GM21528 (cell line): Measurements from ENCODE around the gene NOL4L.
"Not testable (repeated sequence)": the region's sequence is repeated elsewhere in the genome, so short reads cannot be mapped to it uniquely, and the experiment has no call there.

ENCODE experiments used
- ATAC-seq: cut with Tn5 transposase; IDR thresholded peaks from one replicate; pipeline ENCODE4 v1.9.1; 2021; ENCODE audit warnings: mild to moderate bottlenecking, moderate library complexity; ENCODE audit not compliant: unreplicated experiment, low FRiP score

The NOL4L gene

DNA sequence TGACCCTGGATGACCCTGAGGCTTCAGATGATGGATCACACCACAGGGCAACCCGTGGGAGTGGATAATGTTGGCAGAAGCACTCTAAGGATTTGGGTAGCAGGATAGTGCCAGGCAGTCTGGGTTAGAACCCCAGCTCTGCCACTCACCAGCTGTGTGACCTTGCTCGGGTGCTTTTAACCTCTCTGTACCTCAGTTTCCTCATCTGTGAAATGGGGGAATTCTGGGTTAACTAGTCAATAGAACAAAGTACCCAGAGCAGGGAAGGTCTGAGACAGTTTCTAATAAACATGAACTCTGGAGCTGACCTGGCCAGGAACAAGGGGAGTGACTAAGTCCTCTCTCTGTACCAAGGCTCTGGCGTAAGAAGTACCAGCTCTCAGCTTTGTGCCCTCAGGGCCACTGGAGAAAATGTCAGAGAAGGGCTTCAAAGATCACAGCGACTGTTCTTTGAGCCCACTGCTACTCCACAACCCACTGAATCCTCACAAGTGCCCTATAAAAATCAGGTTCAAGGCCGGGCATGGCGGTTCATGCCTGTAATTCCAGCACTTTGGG is 14.7 kb upstream of the NOL4L start:
- no peak for ATAC-seq

DNA sequence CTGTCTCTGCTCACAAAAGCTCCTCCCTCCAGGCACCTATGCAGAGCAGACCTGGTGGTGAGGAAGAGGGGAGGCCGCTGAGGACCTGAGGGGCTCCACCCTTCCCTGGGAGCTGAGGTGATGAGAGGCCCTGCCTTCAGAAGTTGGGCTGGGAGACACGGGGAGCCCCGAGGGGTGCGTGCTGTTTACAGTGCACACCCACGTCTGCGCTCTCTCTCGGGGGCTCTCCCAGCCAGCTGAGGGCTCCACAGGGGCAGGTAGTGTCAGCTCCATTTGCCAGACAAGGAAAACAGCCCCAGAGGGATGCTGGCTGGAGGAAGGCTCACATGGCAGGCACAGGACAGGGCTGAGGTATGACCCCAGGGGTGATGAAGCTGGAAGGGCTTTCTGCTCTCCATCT is 13.5 kb upstream of the NOL4L start:
- ATAC-seq: no peak

DNA sequence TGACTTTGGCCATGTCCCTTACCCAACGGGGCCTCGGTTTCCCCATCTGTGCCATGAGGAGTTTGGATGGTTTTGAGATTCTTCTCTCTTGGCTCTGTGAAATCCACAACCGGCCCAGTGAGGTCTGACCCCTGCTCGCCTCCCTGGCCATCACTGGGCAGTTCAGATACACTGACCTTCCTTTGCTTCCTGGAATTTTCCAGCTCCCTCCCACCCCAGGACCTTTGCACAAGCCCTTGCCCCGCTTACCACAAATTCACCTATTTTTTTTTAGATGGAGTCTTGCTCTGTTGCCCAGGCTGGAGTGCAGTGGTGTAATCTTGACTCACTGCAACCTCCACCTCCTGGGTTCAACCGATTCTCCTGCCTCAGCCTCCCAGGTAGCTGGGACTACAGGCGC is 12.6 kb upstream of the NOL4L start:
- ATAC-seq: no peak

DNA sequence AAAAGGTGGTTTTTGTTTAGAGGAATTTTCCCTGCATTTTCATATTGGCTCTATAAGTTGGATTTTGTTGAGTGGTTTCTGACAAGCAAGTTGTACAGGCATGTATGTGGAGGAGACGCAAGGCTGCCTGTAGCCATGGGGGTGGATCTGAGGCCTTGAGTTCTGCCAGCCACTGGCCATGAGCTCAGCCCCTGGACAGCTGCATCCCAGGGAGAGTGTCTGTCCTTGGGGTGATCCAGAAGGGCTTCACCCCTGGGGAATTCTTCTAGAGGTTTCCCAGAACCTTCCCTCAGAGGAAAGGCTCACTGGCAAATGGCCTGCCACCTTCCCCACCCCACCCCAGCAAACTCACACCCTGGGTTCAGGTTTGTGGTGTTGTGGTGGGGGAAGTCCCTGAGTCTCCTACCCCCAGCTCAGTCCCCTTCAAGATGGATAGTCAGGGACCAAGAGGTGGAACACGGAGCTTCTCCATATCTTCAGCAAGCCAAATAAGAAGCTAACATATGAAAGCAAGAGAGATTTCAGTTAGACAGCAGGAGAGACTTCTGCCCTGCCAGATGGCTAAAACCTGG is 11.6 kb upstream of the NOL4L start:
- no peak for ATAC-seq

DNA sequence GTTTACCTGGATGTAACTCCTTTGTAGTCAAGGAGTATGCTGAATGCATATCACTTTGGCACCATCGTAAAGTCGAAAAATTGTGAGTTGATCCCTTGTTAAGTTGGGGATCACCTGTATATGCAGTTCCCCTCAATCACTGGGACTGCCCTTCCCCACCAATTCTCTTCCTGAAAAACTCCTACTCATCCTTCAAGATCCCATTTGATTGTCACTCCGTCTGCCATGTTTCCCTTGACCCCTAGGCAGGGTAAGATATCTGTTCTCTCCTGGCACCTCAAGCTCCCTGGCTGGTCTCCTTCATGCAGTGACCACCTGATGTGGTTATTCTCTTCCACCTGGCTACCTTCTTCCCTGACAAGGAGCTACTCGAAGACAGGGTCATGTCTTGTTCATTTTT is 10.0 kb upstream of the NOL4L start:
- no peak for ATAC-seq

DNA sequence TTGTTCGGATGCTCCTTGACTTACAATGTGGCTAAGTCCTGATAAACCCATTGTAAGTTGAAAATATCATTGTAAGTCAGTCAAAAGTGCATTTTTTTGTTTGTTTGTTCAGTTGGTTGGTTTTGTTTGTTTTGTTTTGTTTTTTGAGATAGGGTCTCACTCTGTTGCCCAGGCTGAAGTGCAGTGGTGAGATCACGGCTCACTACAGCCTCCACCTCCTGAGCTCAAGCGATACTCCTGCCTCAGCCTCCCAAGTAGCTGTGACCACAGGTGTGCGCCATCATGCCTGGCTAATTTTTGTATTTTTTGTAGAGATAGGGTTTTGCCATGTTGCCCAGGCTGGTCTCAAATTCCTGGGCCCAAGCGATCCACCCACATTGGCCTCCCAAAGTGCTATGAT is 9.5 kb upstream of the NOL4L start:
- not testable (repeated sequence) for ATAC-seq

DNA sequence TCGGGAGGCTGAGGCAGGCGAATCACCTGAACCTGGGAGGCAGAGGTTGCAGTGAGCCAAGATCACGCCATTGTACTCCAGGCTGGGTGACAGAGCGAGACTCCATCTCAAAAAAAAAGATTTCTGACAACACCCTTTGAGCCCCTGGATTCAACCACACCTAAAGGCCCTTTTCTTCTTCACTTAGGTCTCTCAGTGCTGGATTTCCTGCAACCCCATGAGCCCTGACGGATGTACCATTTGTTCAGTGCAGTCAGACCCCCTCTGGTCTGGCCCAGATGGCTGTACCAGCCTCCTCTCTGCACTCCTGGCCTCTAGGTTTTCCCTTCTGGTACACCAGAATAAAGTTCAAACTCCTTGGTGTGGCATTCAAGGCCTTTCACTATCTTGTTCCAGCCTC is 9.1 kb upstream of the NOL4L start:
- no peak for ATAC-seq

DNA sequence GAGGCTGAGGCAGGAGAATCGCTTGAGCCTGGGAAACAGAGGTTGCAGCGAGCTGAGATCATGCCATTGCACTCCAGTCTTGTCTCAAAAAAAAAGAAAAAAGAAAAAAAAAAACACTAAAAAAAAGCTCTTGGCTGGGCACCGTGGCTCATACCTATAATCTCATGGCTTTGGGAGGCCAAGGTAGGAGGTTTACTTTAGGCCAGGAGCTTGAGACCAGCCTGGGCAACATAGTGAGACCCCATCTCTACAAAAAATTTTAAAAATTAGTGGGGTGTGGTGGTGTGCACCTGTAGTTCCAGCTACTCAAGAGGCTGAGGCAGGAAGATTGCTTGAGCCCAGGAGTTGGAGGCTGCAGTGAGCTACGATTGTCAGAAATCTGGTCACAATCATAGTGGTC is 7.5 kb upstream of the NOL4L start:
- ATAC-seq: not testable (repeated sequence)

DNA sequence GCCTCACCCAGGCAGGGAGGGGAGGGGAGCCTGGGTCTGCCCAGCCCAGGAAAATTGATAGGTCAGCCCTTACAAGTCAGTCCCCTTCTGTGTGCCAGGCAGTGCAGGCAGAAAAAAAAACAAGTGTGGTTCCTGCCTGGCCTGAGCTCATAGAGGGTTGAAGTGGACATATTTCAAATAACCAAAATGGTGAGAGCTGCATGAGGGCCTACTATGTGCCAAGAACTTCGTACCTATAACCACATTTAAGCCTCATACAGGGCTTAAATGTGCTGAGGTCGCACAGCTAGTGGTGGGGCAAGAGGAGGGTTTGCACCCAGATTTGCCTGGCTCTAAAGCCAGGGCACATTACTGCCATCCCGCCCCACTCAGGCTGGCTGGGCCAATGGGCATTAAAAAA is 6.9 kb upstream of the NOL4L start:
- no peak for ATAC-seq

DNA sequence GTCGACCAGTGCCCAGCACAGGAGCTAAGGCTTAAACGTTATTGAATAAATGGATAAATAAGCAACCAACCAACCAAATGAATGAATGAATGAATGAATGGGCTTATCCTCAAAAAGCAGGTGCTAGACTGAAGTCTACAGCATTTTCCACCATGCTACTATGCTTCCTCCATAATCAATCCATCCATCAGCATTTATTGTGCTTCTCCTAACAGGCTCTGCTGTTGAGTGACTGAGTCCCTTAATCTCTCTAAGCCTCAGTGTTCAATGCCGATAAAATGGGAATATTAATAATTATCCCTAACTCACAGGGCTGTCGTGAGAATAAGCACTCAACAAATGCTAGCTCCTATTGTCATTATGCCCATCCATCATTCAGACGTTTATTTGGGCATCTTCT is 4.6 kb upstream of the NOL4L start:
- no peak for ATAC-seq

DNA sequence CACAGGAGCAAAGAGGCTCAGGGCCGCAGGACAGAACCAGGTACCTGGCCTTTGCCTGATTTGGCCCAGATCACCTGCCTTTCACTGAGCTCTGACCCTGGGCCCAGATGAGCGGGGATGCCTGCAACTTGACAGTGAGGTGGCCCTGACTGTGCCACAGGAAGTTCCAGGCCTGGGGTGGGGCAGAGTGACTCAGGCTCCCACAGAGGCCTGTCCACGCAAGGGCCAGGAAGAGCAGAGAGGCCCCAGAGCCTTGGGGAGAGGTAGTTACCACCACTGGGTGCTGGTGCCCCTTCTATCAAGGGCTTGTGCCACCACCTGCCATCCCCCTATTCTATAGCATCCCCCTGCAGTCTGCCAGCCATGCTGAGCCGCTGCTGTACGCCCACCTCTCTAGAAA is 4.1 kb upstream of the NOL4L start:
- ATAC-seq: no peak

DNA sequence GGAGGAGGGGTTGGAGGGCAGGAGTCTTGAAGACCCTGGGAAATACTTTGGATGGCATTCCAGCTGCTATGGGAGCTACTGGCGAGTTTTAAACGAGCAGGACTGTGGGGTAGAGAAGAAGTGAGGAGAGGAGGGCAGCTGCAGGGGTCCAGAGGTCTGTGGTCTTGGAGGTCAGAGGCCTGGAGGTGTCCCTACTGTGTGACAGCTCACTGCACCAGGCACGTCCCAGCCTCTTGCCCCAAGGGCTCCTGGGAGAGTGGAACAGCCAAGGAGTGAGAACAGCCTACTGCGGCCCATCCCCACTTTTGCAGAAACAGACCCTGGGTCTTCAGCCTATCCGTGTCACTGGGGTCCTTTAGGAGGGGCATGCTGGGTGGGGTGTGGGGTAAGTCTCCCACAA is 2.9 kb upstream of the NOL4L start:
- ATAC-seq: no peak

DNA sequence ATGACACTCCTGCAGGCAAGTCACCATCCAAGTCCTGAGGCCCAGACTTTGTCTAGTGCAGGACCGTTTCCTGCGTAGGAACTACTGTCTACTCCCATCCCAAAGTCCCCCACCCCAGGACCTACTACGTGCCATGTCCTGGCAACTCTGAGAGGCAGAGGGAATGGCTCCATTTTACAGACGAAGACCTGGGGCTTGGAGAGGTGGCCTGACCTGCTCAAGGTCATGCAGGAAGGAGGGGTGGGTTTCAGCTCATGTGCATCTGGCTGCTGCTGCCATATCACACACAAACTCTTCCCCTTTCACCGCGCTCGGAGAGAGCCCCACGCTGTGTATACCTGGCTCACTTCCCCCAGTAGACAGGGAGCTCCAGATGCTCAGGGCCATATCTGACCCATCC is 1.2 kb upstream of the NOL4L start:
- no peak for ATAC-seq

DNA sequence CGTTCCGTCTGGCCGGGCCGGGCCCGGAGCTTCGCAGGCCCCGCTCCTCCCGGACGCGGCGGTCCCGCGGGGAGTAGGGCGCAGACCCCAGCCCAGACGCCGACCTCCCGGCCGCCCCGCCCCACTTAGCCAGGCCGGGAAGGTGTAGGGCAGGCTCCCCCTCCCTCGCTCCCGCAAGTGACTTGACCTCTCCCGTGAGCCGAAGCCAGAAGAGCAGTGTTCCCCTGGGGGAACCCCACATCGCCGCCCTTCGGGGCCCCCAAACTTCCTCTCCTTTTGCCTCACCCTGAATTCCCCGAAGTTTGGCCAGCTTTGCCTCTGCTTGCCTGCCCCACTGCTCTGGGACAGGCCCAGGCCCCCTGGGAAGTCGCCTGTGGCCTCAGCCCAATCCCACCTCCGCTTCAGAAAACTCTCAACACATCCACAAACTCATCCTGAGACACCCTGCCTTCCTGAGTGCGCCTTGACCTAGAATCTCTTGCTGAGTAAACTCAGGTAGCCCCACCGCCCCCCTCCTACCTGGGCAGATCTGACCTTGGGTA is 524 bp upstream of the NOL4L start:
- no peak for ATAC-seq

DNA sequence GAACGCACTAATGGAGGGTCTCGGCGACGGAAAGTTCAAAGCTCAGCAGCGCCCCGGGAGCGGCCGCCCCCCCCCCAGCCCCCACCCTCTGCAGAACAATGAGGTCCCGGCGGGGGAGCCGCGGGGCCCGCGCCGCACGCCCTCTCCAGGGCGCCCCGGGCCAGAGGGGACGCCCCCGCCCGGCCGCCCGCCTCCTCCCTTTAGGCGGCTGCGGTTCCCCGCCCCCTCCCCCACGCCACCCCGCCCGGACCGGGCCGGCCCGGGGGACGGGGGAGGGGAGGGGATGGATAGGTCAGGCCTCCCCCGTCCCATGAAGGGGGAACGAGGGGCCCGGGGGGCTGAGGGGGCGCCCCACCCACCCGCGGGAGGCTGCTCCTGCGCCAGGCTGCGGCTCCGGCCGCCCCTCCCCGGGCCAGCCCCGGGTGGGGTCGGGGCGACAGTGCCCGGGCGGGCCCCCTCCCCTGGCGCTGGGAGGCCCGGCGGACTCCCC is 1.5 kb downstream of the NOL4L start:
- no peak for ATAC-seq

DNA sequence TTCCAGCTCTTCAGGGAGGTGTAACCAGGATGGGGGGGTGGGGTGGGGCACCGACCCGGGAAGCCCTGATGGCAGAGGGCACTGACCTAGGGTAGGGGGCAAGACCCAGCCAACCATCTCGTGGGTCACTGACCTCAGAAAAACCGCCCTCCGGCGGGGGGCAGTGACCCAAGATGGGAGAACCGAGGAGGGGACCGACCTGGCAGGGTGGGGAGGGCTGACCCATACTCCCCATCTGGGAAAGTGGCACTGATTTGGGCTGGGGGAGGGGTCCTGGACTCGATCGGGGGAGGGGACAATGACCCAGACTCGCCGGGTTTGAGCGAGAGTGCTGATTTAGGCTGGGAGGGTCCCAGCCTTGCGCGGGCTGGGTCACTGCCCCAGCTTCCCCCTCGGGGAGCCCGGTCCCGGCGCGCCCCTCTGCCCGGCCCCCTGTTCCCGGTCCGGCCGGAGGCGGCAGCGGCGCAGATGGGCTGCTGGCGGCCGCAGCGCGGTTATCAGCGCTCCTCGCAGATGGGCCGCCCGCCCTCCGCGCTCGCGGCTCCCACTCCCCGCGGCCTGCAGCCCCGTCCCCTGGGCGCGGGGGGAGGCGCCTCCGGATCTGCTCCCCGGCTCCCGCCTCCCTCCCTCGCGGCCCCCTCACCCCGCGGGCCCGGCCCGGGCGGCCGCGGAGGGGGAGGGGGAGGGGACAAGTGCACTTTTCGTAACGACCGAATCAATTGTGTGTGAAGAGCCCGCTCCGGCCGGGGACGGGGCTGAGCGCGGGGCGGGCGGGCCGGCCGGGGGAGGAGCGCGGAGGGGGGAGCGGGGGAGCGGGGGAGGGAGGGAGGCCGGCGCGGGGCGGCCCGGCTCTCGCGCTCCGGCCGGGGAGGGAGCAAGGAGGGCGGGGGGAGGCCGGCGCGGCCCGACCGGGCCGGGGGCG is 2.2 kb downstream of the NOL4L start:
- no peak for ATAC-seq

DNA sequence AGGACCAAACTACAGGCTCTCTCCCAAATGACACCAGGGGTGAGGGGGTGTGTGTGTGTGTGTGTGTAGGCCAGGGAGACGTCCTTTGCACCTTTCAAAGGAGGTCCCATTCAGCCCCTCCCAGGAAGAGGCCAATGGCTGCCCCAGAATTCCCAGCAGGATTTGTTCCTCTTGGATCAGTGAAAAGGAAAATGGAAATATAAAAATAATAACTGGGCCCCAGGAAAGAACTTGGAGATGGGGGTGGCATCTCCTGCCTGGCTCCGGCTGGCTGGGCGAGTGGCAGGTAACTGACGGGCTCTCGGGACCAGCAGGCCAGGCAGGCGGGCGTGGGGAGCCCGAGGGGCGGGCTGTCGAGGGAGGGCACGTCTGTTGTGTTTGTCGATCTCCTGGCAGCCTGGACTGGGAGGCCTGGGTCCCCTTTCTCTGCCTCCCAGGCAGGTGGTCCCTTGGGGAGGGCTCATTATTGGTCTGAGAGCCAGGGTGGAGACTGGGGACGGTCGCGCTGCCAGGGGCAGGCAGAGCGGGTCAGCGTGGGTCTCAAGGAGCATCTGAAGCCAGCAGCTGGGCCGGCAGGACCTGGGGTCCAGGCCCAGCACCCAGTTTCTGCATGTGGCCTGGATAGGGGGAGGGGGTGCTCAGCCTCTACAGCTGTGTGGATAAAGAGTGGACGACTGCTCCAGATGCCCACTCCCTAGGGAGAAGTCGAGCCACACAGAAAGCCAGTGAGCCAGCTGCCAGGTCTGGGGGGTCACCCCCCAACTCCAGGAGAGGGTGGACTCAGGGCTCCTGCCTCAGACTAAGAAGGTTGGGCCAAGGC is 3.1 kb downstream of the NOL4L start:
- no peak for ATAC-seq

DNA sequence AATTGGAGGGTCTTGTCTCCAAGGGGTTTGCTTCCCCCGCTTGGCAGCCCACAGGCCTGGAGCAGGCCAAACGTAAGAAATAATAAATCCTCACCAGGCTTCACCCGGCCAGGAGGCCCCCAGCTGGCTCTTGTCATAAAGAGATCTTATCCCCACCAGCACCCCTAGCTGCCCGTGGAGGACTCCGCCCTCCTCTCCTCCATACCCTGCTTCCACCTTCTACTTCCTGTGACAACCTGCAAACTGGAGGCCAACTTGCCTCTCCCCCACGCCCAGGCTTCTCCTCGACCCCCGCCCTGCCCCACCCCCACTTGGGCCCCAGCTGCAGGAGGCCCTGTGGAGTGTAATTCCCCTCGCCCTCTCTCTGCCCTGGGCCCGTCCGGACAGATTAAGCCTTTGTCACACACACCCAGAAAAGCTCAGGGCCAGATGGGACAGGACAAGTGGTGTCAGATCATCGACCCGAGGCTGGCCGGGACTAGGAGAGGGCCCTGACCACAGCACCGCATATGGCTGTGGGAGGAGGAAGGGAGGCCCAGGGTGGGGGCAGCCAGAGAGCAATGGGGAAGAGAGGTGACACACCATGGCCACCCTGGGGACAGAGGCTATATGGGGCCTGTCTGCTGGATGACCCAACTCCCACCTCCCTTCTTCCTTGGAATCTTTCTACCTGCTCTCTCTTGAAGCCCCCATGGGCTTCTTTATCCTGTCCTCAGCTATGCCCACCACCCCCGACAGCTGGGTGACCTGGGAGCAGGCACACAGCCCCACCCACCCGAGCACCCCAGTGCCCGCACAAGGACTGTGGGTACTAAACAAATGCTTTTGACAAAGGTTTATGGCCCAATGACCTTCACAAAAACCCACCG is 3.9 kb downstream of the NOL4L start:
- ATAC-seq: no peak

DNA sequence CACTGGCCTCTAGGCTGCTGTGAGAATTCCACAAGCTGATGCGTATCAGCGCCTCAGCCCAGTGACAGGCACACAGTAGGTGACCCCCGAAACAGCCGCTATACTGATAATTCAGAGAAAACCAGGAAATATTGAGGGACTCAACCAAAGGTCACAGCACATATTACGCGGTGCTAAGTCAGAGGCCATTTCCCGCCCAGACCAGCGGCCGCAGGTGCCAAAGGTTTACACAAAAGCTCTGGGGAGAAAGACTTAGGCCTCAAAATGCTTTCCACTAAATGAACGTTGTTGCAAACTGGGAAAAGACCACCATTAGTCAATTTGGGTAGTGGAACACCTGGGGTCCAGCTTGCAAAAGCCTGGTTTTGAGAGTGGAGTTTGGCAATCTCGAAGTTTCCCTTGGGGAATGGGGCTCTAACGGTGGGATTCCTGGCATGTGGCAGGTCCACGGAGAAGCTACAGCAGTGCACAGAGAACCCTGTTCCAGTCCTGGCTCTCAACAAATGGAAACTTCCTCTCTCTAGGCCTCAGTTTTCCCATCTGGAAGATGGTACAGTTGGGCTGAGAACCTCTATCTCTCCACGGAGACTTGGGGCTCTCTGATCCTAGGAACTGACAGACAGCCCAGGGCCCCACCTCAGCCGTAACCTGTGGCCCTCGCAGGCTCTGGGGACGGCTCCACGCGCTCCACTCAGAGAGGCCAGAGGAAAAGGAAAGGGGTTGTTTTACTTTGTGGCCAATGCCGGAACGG is 4.7 kb downstream of the NOL4L start:
- no peak for ATAC-seq
